OCI-LY7 (cell line): ENCODE data around the gene CLEC3B.

Experiments
- CTCF ChIP-seq: fragments of 200-600 bp; sonication (generic); conservative IDR thresholded peaks from 2 replicates; pipeline ENCODE4 v1.5.1; 2014; ENCODE audit warnings: mild to moderate bottlenecking, antibody characterized with exemption, low read length, moderate library complexity, mixed read lengths
- EZH2phosphoT487 ChIP-seq: fragments of 200-600 bp; sonication (generic); IDR thresholded peaks from 2 replicates; pipeline ENCODE4 v1.6.1; 2018; ENCODE audit warnings: low read depth, borderline replicate concordance, mild to moderate bottlenecking, mixed run types, antibody characterized with exemption, low read length, moderate library complexity, mixed read lengths

GRCh38 chr3:45066109-45066801 lies 40.2 kb downstream of the CLEC3B start:
- TF ChIP-seq CTCF (no peak), EZH2phosphoT487 (no peak)
